Measurements from ENCODE around the gene HLA-DMB.
A peak's percentile ranks its signal among the peaks of the same experiment; 100 is the strongest.

The HLA-DMB gene

GRCh38 chr6:32971581-32972352 is 30.9 kb upstream of the HLA-DMB start:
- peak; percentile 100 for DNase-seq

- no peak for DNase-seq
Measured at GRCh38 chr6:32971242-32971580, 30.4 kb upstream of the HLA-DMB start.

GRCh38 chr6:32970413-32971241 is 29.8 kb upstream of the HLA-DMB start:
- DNase-seq: peak; percentile 95

GRCh38 chr6:32969685-32970412 is 29.0 kb upstream of the HLA-DMB start:
- DNase-seq: peak; percentile 91

- DNase-seq: peak; percentile 88
Measured at GRCh38 chr6:32968867-32969684, 28.2 kb upstream of the HLA-DMB start.

- DNase-seq: peak; percentile 99
Measured at GRCh38 chr6:32968093-32968866, 27.5 kb upstream of the HLA-DMB start, which contains the start of gene BRD2. BRD2 (plus strand) TSS chr6:32968594; CDS start chr6:32972899, 4,305 bp downstream.

GRCh38 chr6:32967151-32968091 is 26.6 kb upstream of the HLA-DMB start:
- no peak for DNase-seq

GRCh38 chr6:32964776-32965175 is 23.9 kb upstream of the HLA-DMB start:
- DNase-seq: no peak

GRCh38 chr6:32963866-32964265 is 23.0 kb upstream of the HLA-DMB start:
- DNase-seq: no peak

- DNase-seq: no peak
Measured at GRCh38 chr6:32962213-32962826, 21.5 kb upstream of the HLA-DMB start.

GRCh38 chr6:32960563-32960962 is 19.7 kb upstream of the HLA-DMB start:
- no peak for DNase-seq

- DNase-seq: no peak
Measured at GRCh38 chr6:32956176-32956575, 15.3 kb upstream of the HLA-DMB start.

GRCh38 chr6:32954986-32955802 is 14.4 kb upstream of the HLA-DMB start:
- no peak for DNase-seq

GRCh38 chr6:32954267-32954666 is 13.4 kb upstream of the HLA-DMB start:
- no peak for DNase-seq

- DNase-seq: no peak
Measured at GRCh38 chr6:32953775-32954174, 12.9 kb upstream of the HLA-DMB start.

GRCh38 chr6:32952817-32953739 is 12.2 kb upstream of the HLA-DMB start, which contains the start of gene HLA-DMA:
HLA-DMA (minus strand) TSS chr6:32953097; CDS start chr6:32953036, 61 bp downstream.
- peak; percentile 72 for DNase-seq

- no peak for DNase-seq
Measured at GRCh38 chr6:32950449-32950848, 9.6 kb upstream of the HLA-DMB start.

GRCh38 chr6:32950010-32950409 is 9.2 kb upstream of the HLA-DMB start:
- DNase-seq: no peak
